ENCODE measurements around the gene INMT.

DNA sequence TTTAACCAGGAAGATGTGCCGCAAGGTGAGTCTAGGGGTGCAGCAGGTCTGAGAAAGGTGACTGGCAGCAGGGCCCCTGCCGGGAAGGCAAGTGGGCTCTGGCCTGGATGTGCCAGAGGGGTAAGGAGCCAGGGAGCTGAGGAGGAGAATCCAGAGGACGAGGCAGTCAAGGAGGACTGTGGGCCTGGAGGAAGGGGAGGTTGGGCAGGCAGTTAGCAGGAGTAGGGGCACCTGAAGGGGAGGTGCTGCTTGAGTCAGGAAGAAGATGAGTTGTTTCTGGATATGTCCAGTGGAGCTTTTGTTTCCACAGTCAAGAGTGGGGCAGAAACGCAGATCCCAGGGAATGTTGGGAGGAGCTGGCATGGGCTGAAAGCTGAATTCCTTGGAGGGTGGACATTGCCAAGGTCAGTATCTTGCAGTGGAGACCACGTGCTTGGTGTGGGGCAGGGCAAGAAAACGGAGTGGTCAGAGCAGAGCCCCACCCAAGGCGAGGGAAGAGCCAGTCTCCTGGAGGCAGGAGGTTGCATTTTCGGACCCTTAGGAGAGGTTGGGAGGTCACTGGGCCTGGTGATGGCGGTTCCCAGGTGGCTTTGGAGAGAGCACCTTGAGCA lies 53.3 kb downstream of the INMT start:
- TF ChIP-seq, protein P1, sequence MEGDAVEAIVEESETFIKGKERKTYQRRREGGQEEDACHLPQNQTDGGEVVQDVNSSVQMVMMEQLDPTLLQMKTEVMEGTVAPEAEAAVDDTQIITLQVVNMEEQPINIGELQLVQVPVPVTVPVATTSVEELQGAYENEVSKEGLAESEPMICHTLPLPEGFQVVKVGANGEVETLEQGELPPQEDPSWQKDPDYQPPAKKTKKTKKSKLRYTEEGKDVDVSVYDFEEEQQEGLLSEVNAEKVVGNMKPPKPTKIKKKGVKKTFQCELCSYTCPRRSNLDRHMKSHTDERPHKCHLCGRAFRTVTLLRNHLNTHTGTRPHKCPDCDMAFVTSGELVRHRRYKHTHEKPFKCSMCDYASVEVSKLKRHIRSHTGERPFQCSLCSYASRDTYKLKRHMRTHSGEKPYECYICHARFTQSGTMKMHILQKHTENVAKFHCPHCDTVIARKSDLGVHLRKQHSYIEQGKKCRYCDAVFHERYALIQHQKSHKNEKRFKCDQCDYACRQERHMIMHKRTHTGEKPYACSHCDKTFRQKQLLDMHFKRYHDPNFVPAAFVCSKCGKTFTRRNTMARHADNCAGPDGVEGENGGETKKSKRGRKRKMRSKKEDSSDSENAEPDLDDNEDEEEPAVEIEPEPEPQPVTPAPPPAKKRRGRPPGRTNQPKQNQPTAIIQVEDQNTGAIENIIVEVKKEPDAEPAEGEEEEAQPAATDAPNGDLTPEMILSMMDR (IDR thresholded peaks at IDR 0.05; ENCODE audit: low read length): no peak
- TF ChIP-seq EZH2 (IDR thresholded peaks at IDR 0.05; ENCODE audit: borderline replicate concordance, low read length): no peak

All from OCI-LY1 (cell line).